SU-DHL-6 (cell line): ENCODE measurements around the gene AKNA.

ENCODE experiments used
- EZH2phosphoT487 ChIP-seq: fragments of 200-600 bp; sonication (generic), shearing (Covaris generic); conservative IDR thresholded peaks from 2 replicates; pipeline ENCODE4 v1.6.1; 2018; ENCODE audit warnings: mild to moderate bottlenecking, antibody characterized with exemption, low read length, moderate library complexity, mixed read lengths
- TF ChIP-seq, protein P1 (sequence below): fragments of 200-600 bp; sonication (generic); IDR thresholded peaks from one replicate; pipeline ENCODE4 v1.5.1; 2017; ENCODE audit warnings: antibody characterized with exemption, mild to moderate bottlenecking, low read length, moderate library complexity; ENCODE audit not compliant: insufficient read depth, poor library complexity, severe bottlenecking

DNA sequence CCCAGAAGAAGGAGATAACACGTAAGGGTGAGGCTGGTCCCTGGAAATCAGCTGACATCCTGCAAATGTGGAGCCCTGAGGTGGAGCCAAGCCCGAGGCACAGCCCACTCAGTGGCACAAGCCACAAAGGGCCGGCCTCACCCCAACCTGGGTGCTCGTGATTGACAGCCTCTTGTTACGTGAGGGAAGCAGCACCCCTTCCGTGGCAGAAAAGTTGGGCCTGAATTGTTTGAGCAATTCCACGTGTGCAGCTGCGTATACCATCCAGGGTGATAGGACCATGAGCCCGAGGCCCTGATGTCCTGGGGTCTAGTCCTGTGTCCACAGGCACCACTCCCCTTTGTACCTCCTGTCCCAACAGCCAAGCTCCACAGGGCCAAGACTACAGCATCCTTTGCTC is 53.3 kb downstream of the AKNA start:
- TF ChIP-seq EZH2phosphoT487: no peak
- TF ChIP-seq, protein P1, sequence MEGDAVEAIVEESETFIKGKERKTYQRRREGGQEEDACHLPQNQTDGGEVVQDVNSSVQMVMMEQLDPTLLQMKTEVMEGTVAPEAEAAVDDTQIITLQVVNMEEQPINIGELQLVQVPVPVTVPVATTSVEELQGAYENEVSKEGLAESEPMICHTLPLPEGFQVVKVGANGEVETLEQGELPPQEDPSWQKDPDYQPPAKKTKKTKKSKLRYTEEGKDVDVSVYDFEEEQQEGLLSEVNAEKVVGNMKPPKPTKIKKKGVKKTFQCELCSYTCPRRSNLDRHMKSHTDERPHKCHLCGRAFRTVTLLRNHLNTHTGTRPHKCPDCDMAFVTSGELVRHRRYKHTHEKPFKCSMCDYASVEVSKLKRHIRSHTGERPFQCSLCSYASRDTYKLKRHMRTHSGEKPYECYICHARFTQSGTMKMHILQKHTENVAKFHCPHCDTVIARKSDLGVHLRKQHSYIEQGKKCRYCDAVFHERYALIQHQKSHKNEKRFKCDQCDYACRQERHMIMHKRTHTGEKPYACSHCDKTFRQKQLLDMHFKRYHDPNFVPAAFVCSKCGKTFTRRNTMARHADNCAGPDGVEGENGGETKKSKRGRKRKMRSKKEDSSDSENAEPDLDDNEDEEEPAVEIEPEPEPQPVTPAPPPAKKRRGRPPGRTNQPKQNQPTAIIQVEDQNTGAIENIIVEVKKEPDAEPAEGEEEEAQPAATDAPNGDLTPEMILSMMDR: no peak
